ENCODE data around the gene MRPL45. TPM values are rescaled to one million over a fixed set of nuclear protein-coding genes. Genes with fewer than 3 reads are reported as not detected.

The MRPL45 gene
- total and polyA plus RNA-seq, 10 of the 15 experiments (the other 5 are each of a cell fraction or from before 2014, with no cell fraction given): 37.5 to 128 (median 59.6) TPM

- Histone ChIP-seq H3K9me3 (replicated peaks; ENCODE audit: control insufficient read depth, insufficient read depth, low read length) (no peaks in the 10 kb centered on the region), H3K4me2 (ENCODE audit: control insufficient read depth, insufficient read depth) (no peak overlapping the region), H4K20me1 (ENCODE audit: control insufficient read depth, insufficient read depth) (no peaks in the 10 kb centered on the region), H3K9ac (ENCODE audit: control insufficient read depth, insufficient read depth, low read length) (no peak overlapping the region), H3K4me1 (ENCODE audit: control insufficient read depth, insufficient read depth, low read length) (no peaks in the 10 kb centered on the region), H2AFZ (ENCODE audit: control insufficient read depth, low read depth, low read length) (no peak overlapping the region), H3K27ac (ENCODE audit: control insufficient read depth, insufficient read depth) (no peak overlapping the region), H3K4me3 (no peak overlapping the region), H3K36me3 (ENCODE audit: control insufficient read depth in 2 of 2, insufficient read depth in 2 of 2, low read length in 1 of 2) (no peaks in the 10 kb centered on the region), H3K79me2 (ENCODE audit: control insufficient read depth, insufficient read depth, low read length) (no peaks in the 10 kb centered on the region), H3K27me3 (replicated peaks in 1 of 2; ENCODE audit: control insufficient read depth in 2 of 2, insufficient read depth in 2 of 2, low read length in 1 of 2) (no peaks in the 10 kb centered on the region; a peak in 1 of 4 replicates)
- ChIA-PET CTCF (interaction anchor here (1.0 to 1.4 kb wide), 2 partner anchors 18 to 71 kb away, joined by 3 to 6 read pairs; no protein-coding TSS in a partner anchor), RAD21 (ENCODE audit: unreplicated experiment) (no interaction called here), SMC1A (ENCODE audit: uncharacterized antibody, unreplicated experiment) (no interaction called here), POLR2A (no interaction called here)
- 45% methylated on average over 17 of the region's 18 CpGs for WGBS (ENCODE audit: insufficient coverage, insufficient replicate concordance, low lambda C conversion rate, missing lambda C conversion rate)
- no peak for TF ChIP-seq SREBF2 (IDR thresholded peaks at IDR 0.05; ENCODE audit: low read length)
- TF ChIP-seq SMC3 (IDR thresholded peaks at IDR 0.05; ENCODE audit: borderline replicate concordance, low read length): no peak
- no peak for TF ChIP-seq CBX3 (IDR thresholded peaks at IDR 0.05; ENCODE audit: borderline replicate concordance, low read depth)
- no peak for TF ChIP-seq FOXK2 (IDR thresholded peaks at IDR 0.05)
- TF ChIP-seq NR2F1 (conservative IDR thresholded peaks at IDR 0.05): no peak
- TF ChIP-seq CHD4 (IDR thresholded peaks at IDR 0.05): no peak
- no peak for TF ChIP-seq ZBTB11 (CRISPR knock-in tag; IDR thresholded peaks at IDR 0.05)
- TF ChIP-seq, protein P1, sequence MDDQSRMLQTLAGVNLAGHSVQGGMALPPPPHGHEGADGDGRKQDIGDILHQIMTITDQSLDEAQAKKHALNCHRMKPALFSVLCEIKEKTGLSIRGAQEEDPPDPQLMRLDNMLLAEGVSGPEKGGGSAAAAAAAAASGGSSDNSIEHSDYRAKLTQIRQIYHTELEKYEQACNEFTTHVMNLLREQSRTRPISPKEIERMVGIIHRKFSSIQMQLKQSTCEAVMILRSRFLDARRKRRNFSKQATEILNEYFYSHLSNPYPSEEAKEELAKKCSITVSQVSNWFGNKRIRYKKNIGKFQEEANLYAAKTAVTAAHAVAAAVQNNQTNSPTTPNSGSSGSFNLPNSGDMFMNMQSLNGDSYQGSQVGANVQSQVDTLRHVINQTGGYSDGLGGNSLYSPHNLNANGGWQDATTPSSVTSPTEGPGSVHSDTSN (IDR thresholded peaks at IDR 0.05; ENCODE audit: insufficient replicate concordance, low read depth, low read length): no peak
- no peak for TF ChIP-seq CBX5 (IDR thresholded peaks at IDR 0.05; ENCODE audit: low read depth)
- TF ChIP-seq, protein P2, sequence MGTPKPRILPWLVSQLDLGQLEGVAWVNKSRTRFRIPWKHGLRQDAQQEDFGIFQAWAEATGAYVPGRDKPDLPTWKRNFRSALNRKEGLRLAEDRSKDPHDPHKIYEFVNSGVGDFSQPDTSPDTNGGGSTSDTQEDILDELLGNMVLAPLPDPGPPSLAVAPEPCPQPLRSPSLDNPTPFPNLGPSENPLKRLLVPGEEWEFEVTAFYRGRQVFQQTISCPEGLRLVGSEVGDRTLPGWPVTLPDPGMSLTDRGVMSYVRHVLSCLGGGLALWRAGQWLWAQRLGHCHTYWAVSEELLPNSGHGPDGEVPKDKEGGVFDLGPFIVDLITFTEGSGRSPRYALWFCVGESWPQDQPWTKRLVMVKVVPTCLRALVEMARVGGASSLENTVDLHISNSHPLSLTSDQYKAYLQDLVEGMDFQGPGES (IDR thresholded peaks at IDR 0.05): no peak
- in situ Hi-C loops (cut with MboI): loop anchor here (10.0 kb wide), 1 partner anchor 132 kb away; no protein-coding TSS in a partner anchor
- BruUV-seq (replicated peaks): no TSS peak
- DNase-seq (ENCODE audit: low read depth, low spot score) (no peak), FAIRE-seq (no peak), ATAC-seq (no peak)
- intact Hi-C loops (cut with micrococcal nuclease; ENCODE audit: unreplicated experiment): no loop called here
These were observed 46.1 kb downstream of the MRPL45 start for GRCh38 chr17:38342886-38343607.

Measured in GM12878 (cell line).